Left kidney (tissue), 2 donors: ENCODE measurements around the gene AASDH. TPM values are rescaled to one million over a fixed set of nuclear protein-coding genes. Genes with fewer than 3 reads are reported as not detected.
"Not testable (repeated sequence)": the region's sequence is repeated elsewhere in the genome, so short reads cannot be mapped to it uniquely, and the experiment has no call there.

Experiments
- DNase-seq: peaks from one replicate; pipeline ENCODE4 v3.0.0-alpha.2; 2013
- polyA plus RNA-seq: library from polyadenylated mRNA; unstranded; fragments of 120-200 nt; gene quantifications from one replicate; pipeline ENCODE4 v1.2.1, GENCODE V29; 2013; ENCODE audit not compliant: insufficient read length

The AASDH gene
- polyA plus RNA-seq, 1 donor, result 32.1 TPM

- DNase-seq, result no peak
Measured at GRCh38 chr4:56391270-56391669, 4.0 kb upstream of the AASDH start.

- no peak for DNase-seq
Measured at GRCh38 chr4:56389558-56389957, 2.3 kb upstream of the AASDH start.

DNA sequence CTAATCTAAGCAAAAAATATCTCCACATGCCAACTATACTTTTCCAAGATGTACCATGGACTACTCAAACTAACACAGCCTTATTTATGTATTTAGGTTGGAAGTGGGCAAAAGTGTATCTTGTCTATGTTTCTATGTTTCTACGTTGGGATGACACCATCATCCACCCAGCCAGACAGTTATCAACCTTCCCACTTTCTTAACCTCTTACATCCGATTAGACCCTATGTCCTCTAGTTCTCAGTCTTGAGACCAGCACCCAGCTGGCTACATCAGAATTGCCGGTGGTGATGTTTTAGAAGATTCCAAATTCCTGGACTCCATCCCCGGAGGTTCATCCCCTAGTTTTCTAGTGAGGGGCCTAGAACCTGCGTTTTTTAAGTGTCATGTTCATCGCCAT lies 1.0 kb upstream of the AASDH start:
- DNase-seq, result no peak

DNA sequence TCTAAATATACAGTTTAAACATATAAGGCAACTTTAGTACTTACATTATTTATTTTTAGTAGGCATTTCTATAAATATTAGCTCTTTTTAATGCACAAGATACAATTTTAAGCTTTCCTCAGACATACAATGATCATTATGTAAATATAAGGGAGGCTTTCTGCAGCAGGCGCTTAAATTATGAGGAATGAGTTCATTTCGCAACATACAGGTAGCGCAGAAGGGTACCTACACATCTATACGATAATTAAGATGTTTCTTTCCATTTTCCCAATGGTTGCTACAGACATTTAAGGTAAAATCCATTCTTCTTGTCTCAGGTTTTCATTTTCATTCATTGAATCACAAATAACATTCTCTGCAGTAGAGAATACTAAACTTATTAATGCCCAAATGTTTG lies 1.2 kb downstream of the AASDH start:
- DNase-seq, result no peak

GRCh38 chr4:56375458-56375857 lies 11.8 kb downstream of the AASDH start:
- DNase-seq, result no peak

DNA sequence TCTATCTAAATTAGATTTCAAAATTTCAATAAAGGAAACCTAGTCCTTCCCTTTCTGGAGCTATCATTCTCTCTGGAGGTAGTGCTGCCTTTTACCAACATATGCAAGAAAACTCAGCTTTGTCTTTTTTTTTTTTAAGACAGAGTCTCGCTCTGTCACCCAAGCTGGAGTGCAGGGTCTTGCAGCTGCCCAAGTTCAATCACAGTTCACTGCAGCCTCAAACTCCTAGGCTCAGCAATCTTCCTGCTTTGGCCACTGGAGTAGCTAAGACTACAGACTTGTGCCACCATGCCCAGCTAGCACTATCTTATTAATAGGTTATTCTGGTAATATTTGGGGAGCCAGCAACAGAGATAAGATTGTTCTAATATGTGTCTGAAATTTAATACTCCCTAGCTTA lies 12.3 kb downstream of the AASDH start:
- no peak for DNase-seq

DNA sequence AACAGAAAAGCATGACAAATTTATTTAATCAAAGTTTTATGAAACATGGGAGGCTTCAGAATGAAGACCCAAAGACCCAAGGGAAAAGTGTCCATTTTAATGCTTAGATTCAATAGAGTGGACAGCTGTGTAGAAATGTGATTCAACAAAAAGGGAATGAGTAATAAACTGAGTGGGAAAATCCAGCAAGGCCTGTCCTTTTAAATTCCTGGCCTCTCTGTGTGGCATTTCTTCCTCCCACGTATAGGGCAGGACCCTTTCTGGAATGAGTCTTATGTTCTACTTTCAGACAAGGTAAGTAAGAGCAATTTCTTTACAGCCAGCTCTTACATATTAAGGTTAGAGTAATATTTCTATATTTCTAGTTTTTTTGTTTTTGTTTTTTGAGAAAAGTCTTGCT lies 14.5 kb downstream of the AASDH start:
- DNase-seq, result no peak

DNA sequence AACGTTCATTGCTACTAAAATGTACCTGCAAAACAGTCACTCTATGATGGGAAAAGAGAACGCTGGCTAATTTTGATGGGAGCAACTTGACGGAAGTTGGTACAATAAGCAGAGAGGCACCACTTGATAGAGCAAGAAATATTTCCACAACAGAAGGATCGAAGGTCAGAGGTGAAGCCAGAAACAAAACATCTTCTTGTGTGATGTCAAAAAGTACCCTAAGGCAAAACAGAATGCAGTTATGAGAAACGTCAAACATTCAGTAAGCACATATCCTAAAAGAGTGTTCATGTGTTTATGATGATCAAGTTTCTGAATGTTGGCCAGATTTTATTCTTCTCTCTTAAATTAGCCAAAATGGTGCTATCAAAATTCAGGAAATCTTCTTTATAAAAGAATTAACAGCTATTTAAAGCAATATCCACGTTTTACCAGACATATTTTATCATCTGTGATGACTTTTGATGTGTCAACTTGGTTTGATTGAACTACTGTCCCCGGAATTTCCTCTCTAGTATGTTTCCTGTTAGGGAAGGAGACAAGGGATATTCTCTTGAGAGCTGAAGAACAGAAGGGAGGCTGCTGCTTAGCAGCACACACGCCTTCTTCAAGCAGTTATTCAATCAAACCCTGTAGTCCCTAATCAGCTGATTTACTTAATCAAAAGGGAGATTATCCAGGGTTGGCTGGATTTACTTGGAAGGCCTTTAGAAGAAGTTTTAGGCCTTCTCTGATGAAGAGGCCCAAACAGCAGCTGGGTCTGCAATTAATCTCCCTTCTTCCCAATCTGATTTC lies 15.7 kb downstream of the AASDH start:
- DNase-seq, result no peak

- no peak for DNase-seq
Measured at GRCh38 chr4:56370377-56370776, 16.9 kb downstream of the AASDH start.

GRCh38 chr4:56362981-56363380 lies 24.3 kb downstream of the AASDH start:
- not testable (repeated sequence) for DNase-seq

GRCh38 chr4:56360071-56360470 lies 27.2 kb downstream of the AASDH start:
- DNase-seq, result no peak

DNA sequence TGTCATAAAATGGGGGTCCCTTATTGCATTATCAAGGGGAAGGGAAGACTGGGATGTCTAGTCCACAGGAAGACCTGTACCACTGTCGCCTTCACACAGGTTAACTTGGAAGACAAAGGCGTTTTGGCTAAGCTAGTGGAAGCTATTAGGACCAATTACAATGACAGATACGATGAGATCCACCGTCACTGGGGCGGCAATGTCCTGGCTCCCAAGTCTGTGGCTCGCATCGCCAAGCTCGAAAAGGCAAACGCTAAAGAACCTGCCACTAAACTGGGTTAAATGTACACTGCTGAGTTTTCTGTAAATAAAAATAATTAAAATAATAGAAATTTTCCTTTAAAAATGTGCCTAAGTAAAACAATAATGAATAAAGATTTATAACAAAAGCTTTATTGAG lies 30.6 kb downstream of the AASDH start:
- no peak for DNase-seq

- DNase-seq, result no peak
Measured at GRCh38 chr4:56348576-56348975, 38.7 kb downstream of the AASDH start.

DNA sequence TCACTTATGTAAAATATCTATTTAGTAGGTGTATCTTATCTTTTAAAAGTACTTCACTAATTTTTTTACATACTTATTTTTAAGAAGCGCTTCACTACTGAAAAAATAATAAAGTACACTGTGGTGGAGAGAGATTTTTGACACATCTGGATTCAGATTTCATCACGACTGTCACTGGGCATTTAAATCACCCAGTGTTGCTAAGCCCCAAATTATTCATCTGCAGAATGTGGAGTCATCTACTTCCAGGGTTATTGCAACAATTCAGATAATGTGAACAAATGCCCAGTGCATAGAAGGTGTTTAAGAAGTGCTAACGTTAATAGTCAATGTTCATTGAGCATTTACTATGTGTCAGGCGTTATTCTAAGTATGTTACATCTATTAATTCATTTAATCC lies 41.8 kb downstream of the AASDH start:
- no peak for DNase-seq

- DNase-seq, result no peak
Measured at GRCh38 chr4:56342746-56343145, 44.5 kb downstream of the AASDH start.

- no peak for DNase-seq
Measured at GRCh38 chr4:56330691-56331090, 56.6 kb downstream of the AASDH start.

DNA sequence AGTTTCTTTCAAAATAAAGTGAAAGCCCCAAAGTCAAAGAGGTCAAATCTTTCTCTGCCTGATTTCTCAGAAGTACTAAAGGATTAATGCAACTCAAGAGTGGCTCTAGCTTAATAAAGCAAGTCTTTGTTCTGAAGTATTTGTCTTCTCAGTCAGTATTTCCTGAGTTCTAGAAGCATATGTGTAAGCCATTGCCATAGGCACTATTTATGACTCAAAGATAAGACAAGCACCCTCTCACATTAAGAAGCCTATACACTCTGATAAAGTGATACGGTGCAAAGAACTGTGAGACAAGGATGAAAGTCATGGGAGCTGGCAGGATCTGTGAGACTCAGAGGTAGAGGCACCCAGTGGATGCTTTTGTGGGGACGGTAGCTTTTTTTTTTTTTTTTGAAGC lies 60.9 kb downstream of the AASDH start:
- DNase-seq, result no peak

DNA sequence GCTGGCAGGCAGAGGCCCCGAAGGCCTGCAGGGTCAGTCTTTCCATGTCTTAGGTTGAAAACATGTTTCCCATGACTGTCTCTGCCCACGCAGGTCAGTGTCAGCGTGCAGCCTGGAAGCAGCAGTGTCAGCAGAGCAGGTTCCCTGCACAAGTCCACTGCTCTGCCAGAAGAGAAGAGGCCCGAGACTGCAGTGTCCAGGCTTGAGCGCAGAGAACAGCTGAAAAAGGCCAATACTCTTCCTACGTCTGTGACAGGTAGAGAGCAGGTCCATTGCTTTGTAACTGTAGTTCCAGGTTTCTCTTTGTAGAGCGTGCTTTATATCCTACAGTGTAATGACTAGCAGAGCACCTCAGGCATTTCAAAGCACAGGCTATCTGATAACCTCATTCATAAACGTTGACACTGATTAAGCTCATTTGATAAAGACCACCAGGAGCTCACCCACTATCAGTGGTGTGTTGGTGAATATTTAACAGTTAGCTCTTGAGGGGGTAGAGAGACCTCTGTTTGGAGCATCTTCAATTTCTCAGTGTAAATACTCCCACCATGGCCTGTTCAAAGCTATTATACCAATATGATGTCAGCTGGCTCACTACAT lies 63.2 kb downstream of the AASDH start:
- DNase-seq, result no peak

DNA sequence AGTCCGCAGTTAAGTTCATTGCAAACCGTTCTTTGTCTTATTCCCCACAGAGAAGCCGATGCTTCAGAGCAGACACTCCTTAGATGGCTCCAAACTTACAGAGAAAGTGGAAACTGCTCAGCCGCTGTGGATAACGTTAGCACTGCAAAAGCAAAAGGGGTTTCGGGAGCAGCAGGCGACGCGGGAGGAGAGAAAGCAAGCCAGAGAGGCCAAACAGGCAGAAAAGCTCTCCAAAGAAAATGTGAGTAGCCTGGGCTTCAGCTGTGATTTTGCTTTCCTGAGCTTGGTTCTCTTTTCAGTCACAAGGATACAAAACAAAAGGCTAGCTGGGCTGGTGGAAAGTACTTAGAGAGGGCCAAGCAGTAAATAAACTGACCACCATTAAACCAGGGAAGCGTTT lies 64.0 kb downstream of the AASDH start:
- DNase-seq, result no peak

DNA sequence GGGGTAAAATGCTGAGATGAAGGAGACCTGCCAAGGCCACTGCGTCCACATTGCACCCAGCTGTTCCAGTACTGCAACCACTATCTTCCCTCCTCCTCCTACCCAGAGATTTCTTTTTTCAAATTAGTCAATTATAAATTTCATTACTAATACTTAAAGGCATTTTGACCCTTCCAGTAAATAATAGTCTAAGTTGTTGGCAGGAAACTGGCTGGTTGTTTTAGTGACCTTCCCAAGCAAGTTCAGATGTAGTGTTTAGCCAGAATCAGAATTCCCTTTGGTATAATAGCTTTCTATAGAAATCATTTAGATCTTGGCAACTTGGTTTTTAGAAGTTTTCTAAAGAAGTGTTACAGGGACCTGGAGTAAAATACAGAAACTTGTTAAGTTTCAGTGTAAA lies 66.0 kb downstream of the AASDH start:
- no peak for DNase-seq

GRCh38 chr4:56320293-56320692 lies 67.0 kb downstream of the AASDH start:
- DNase-seq, result no peak

- DNase-seq, result no peak
Measured at GRCh38 chr4:56318555-56318954, 68.7 kb downstream of the AASDH start.

DNA sequence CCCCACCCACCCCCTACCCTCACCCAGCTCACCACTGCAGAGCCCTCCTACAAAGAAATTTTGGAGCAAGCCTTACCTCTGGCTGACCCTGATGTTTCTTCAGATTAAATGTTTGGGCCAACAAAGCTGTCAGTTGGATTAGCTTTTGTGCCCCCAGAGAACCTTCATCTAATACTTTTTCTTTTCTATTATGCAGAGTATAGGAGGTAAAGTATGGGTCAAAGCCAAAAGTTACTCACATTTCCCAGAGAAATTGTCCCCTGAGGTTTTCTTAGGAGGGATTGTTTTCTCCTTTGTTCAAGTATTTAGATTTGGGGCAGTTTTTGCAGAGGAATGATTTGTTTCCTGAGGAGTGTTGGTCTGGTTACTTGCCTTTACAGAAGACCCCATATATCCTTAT lies 69.5 kb downstream of the AASDH start:
- DNase-seq, result no peak

- DNase-seq, result no peak
Measured at GRCh38 chr4:56316011-56316650, 71.2 kb downstream of the AASDH start.
